Measurements from ENCODE around the gene HYI. TPM values are rescaled to one million over a fixed set of nuclear protein-coding genes. Genes with fewer than 3 reads are reported as not detected.

HYI gene
- total RNA-seq, 1 donor from 2014 or later, result 28.6 TPM

DNA sequence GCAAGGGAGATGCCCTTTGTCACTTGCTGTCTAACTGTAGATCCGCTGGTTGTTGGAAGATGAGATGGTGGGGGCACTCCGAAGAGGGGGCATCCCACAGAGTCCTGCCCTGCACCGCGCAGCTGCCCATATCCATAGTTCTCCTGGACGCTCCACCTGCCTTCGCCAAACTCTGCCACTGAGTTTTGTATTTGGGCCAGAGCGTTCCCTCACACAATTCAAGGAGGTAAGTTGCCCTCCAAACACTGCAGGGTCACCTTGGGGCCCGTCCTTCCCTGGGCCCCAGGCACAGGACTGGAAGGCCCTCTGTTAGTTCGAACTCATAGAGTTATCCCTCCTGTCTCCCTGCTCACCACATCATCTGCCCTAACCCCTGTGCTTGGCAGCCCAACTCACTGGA is 22.1 kb downstream of the HYI start:
- Mint-ChIP-seq H3K9me3 (ENCODE audit: low read depth) (no peaks in the 10 kb centered on the region), H3K4me1 (ENCODE audit: low read depth) (peaks cover 6% of the 10 kb centered on the region), H3K27me3 (ENCODE audit: low read depth) (no peaks in the 10 kb centered on the region), H3K36me3 (ENCODE audit: low read depth) (peaks cover 61% of the 10 kb centered on the region), H3K4me3 (ENCODE audit: unreplicated experiment) (no peak overlapping the region), H3K27ac (ENCODE audit: unreplicated experiment) (no peak overlapping the region)
- TF ChIP-seq, protein P1, sequence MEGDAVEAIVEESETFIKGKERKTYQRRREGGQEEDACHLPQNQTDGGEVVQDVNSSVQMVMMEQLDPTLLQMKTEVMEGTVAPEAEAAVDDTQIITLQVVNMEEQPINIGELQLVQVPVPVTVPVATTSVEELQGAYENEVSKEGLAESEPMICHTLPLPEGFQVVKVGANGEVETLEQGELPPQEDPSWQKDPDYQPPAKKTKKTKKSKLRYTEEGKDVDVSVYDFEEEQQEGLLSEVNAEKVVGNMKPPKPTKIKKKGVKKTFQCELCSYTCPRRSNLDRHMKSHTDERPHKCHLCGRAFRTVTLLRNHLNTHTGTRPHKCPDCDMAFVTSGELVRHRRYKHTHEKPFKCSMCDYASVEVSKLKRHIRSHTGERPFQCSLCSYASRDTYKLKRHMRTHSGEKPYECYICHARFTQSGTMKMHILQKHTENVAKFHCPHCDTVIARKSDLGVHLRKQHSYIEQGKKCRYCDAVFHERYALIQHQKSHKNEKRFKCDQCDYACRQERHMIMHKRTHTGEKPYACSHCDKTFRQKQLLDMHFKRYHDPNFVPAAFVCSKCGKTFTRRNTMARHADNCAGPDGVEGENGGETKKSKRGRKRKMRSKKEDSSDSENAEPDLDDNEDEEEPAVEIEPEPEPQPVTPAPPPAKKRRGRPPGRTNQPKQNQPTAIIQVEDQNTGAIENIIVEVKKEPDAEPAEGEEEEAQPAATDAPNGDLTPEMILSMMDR (IDR thresholded peaks at IDR 0.05), result no peak
- no peak for DNase-seq (ENCODE audit: low spot score)

GRCh38 chr1:43430831-43431230 is 22.9 kb downstream of the HYI start:
- Mint-ChIP-seq H3K36me3 (ENCODE audit: low read depth) (peaks cover 64% of the 10 kb centered on the region), H3K27me3 (ENCODE audit: low read depth) (no peaks in the 10 kb centered on the region), H3K4me3 (ENCODE audit: unreplicated experiment) (no peak overlapping the region), H3K9me3 (ENCODE audit: low read depth) (no peaks in the 10 kb centered on the region), H3K27ac (ENCODE audit: unreplicated experiment) (no peak overlapping the region), H3K4me1 (ENCODE audit: low read depth) (peaks cover under 1% of the 10 kb centered on the region)
- TF ChIP-seq, protein P1 (IDR thresholded peaks at IDR 0.05), result no peak
- DNase-seq (ENCODE audit: low spot score), result no peak

DNA sequence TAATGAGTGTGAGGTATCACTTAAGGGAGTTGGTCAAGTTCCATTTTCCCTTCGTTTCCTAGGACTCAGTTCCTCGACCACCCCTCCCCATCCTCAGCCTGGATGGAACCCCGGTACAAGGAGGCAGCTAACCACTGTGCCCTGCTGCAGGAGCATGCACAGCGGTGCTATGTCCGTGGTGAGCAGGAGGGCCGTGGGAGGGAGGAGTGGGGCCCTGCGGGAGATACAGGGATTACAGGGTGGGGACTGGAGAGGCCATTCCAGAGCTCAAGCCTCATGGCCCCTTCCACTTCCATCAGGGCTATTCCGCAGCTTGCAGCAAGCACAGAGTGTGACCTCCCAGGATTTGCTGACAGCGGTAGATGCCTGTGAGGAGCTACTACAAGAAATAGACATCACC is 25.8 kb downstream of the HYI start:
- no peaks in the 10 kb centered on the region for H3K9me3 Mint-ChIP-seq (ENCODE audit: low read depth)
- no peaks in the 10 kb centered on the region for H3K27me3 Mint-ChIP-seq (ENCODE audit: low read depth)
- no peaks in the 10 kb centered on the region for H3K4me1 Mint-ChIP-seq (ENCODE audit: low read depth)
- H3K36me3 Mint-ChIP-seq (ENCODE audit: low read depth), result peaks cover 58% of the 10 kb centered on the region
- H3K27ac Mint-ChIP-seq (ENCODE audit: unreplicated experiment), result no peak overlapping the region
- DNase-seq (ENCODE audit: low spot score), result no peak
- H3K4me3 Mint-ChIP-seq (ENCODE audit: unreplicated experiment), result no peak overlapping the region
- TF ChIP-seq, protein P1 (IDR thresholded peaks at IDR 0.05), result no peak

GRCh38 chr1:43427524-43427923 is 26.2 kb downstream of the HYI start:
- Mint-ChIP-seq H3K27me3 (ENCODE audit: low read depth) (no peaks in the 10 kb centered on the region), H3K36me3 (ENCODE audit: low read depth) (peaks cover 60% of the 10 kb centered on the region), H3K9me3 (ENCODE audit: low read depth) (no peaks in the 10 kb centered on the region), H3K4me1 (ENCODE audit: low read depth) (no peaks in the 10 kb centered on the region), H3K27ac (ENCODE audit: unreplicated experiment) (no peak overlapping the region), H3K4me3 (ENCODE audit: unreplicated experiment) (no peak overlapping the region)
- TF ChIP-seq, protein P1 (IDR thresholded peaks at IDR 0.05), result no peak
- no peak for DNase-seq (ENCODE audit: low spot score)

GRCh38 chr1:43426221-43426620 is 27.5 kb downstream of the HYI start:
- no peaks in the 10 kb centered on the region for H3K4me1 Mint-ChIP-seq (ENCODE audit: low read depth)
- DNase-seq (ENCODE audit: low spot score), result no peak
- H3K27ac Mint-ChIP-seq (ENCODE audit: unreplicated experiment), result no peak overlapping the region
- H3K27me3 Mint-ChIP-seq (ENCODE audit: low read depth), result no peaks in the 10 kb centered on the region
- no peak overlapping the region for H3K4me3 Mint-ChIP-seq (ENCODE audit: unreplicated experiment)
- TF ChIP-seq, protein P1 (IDR thresholded peaks at IDR 0.05), result no peak
- H3K9me3 Mint-ChIP-seq (ENCODE audit: low read depth), result no peaks in the 10 kb centered on the region
- H3K36me3 Mint-ChIP-seq (ENCODE audit: low read depth), result peaks cover 50% of the 10 kb centered on the region
